HUDEP-2 (cell line): ENCODE data around the gene MCMBP.
"Not testable (repeated sequence)": the region's sequence is repeated elsewhere in the genome, so short reads cannot be mapped to it uniquely, and the experiment has no call there.

ENCODE experiments used
- DNase-seq, 76 experiments: peaks; one replicate each; lab custom pipeline; 2025; ENCODE audit not compliant: unreplicated experiment in 76 of 76; lab: John Stamatoyannopoulos, UW

Gene MCMBP

GRCh38 chr10:119883901-119884611 is 11.4 kb upstream of the MCMBP start:
- not testable (repeated sequence) for DNase-seq

GRCh38 chr10:119878524-119878923 is 5.9 kb upstream of the MCMBP start:
- DNase-seq = no peak

- peak in 74 of 76 experiments; percentile 17 to 88 (median 76) for DNase-seq
These were observed 428 bp upstream of the MCMBP start for GRCh38 chr10:119872860-119873681.

GRCh38 chr10:119871881-119872609 is 598 bp downstream of the MCMBP start:
- peak in 2 of 76 experiments; percentile 6 for DNase-seq

GRCh38 chr10:119869398-119869797 is 3.2 kb downstream of the MCMBP start:
- not testable (repeated sequence) for DNase-seq

- DNase-seq = no peak
These were observed 5.3 kb downstream of the MCMBP start for GRCh38 chr10:119867317-119867716.

GRCh38 chr10:119865699-119866240 is 6.9 kb downstream of the MCMBP start:
- no peak for DNase-seq

GRCh38 chr10:119863951-119864565 is 8.6 kb downstream of the MCMBP start:
- DNase-seq = no peak

- no peak for DNase-seq
These were observed 10.1 kb downstream of the MCMBP start for GRCh38 chr10:119862524-119862923.

GRCh38 chr10:119860866-119861607 is 11.6 kb downstream of the MCMBP start:
- DNase-seq = no peak

GRCh38 chr10:119859420-119860258 is 13.0 kb downstream of the MCMBP start:
- peak in 12 of 76 experiments; percentile 3 to 26 (median 15) for DNase-seq

GRCh38 chr10:119858063-119858462 is 14.6 kb downstream of the MCMBP start:
- no peak for DNase-seq

- no peak for DNase-seq
These were observed 19.1 kb downstream of the MCMBP start for GRCh38 chr10:119853574-119853973.

- DNase-seq = no peak
These were observed 19.8 kb downstream of the MCMBP start for GRCh38 chr10:119852822-119853221.

GRCh38 chr10:119852277-119852676 is 20.4 kb downstream of the MCMBP start:
- no peak for DNase-seq

- DNase-seq = no peak
These were observed 22.7 kb downstream of the MCMBP start for GRCh38 chr10:119849944-119850343.

- no peak for DNase-seq
These were observed 23.4 kb downstream of the MCMBP start for GRCh38 chr10:119849031-119849789.

GRCh38 chr10:119845656-119846055 is 27.0 kb downstream of the MCMBP start:
- DNase-seq = no peak
